IPS-20b (cell line): ENCODE results near the gene MCM8.

ENCODE experiments used
- H3K27ac ChIP-seq: one replicate; pipeline ENCODE4 v1.5.1; 2013; ENCODE audit warnings: low read length
- H3K27me3 ChIP-seq: 2 replicates; pipeline ENCODE4 v1.6.1; 2013; ENCODE audit warnings: mild to moderate bottlenecking, low read length, inconsistent platforms; ENCODE audit not compliant: insufficient read depth
- H3K36me3 ChIP-seq: 2 replicates; pipeline ENCODE4 v1.6.1; 2013; ENCODE audit warnings: low read depth, mild to moderate bottlenecking, inconsistent platforms, low read length, moderate library complexity; ENCODE audit not compliant: insufficient read depth
- H3K4me1 ChIP-seq: 2 replicates; pipeline ENCODE4 v1.6.1; 2013; ENCODE audit warnings: mild to moderate bottlenecking, control low read depth, inconsistent platforms, low read length, moderate library complexity; ENCODE audit not compliant: insufficient read depth
- H3K4me3 ChIP-seq: 2 replicates; pipeline ENCODE4 v1.5.1; 2013; ENCODE audit warnings: mild to moderate bottlenecking, low read length, inconsistent platforms
- H3K9ac ChIP-seq: 2 replicates; pipeline ENCODE4 v1.6.1; 2013; ENCODE audit warnings: low read depth, mild to moderate bottlenecking, inconsistent platforms, low read length, moderate library complexity
- H3K9me3 ChIP-seq: 2 replicates; pipeline ENCODE4 v1.6.1; 2013; ENCODE audit warnings: mild to moderate bottlenecking, low read depth, low read length, inconsistent platforms; ENCODE audit not compliant: insufficient read depth

The MCM8 gene

GRCh38 chr20:6007529-6008103, 57.2 kb downstream of the MCM8 start:
- Histone ChIP-seq H3K9me3 (no peaks in the 10 kb centered on the region), H3K36me3 (peaks cover 31% of the 10 kb centered on the region), H3K4me3 (peak overlapping the region; percentile 96), H3K27ac (no peak overlapping the region), H3K27me3 (no peaks in the 10 kb centered on the region), H3K4me1 (peaks cover 6% of the 10 kb centered on the region; the same call in 1 of the 2 replicates), H3K9ac (peak overlapping the region; percentile 85; the same call in 1 of the 2 replicates)

- Histone ChIP-seq H3K9ac (no peak overlapping the region), H3K9me3 (no peaks in the 10 kb centered on the region), H3K27ac (no peak overlapping the region), H3K27me3 (no peaks in the 10 kb centered on the region), H3K4me1 (peaks cover 6% of the 10 kb centered on the region; the same call in 1 of the 2 replicates), H3K36me3 (peaks cover 34% of the 10 kb centered on the region), H3K4me3 (peak overlapping the region; percentile 96; the same call in 1 of the 2 replicates)
Measured at GRCh38 chr20:6008254-6008653, 57.8 kb downstream of the MCM8 start.

GRCh38 chr20:6012179-6012578, 61.7 kb downstream of the MCM8 start:
- Histone ChIP-seq H3K4me1 (peaks cover 4% of the 10 kb centered on the region; the same call in 1 of the 2 replicates), H3K36me3 (peaks cover 71% of the 10 kb centered on the region), H3K27ac (no peak overlapping the region), H3K9me3 (no peaks in the 10 kb centered on the region), H3K27me3 (no peaks in the 10 kb centered on the region), H3K4me3 (no peak overlapping the region), H3K9ac (no peak overlapping the region)

DNA sequence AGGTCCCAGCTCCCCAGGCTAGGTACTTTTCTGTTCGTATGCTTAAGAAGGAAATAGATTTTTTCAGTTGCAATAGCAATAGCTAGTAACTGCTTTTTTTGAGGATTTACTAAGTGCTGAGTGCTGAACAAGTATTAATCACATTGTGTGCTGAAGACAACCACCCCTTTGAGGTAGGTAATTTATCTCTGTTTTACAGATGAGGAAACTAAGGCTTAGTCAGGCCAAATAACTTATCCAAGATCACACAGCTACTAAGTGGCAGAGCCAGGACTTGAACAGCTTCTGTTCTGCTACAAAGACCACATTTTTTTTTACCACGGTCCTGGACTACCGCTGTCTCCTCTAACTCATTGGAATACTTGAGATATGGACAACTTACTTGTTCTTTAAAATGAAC, 63.6 kb downstream of the MCM8 start:
- no peak overlapping the region for H3K4me3 ChIP-seq
- peaks cover 80% of the 10 kb centered on the region for H3K36me3 ChIP-seq

DNA sequence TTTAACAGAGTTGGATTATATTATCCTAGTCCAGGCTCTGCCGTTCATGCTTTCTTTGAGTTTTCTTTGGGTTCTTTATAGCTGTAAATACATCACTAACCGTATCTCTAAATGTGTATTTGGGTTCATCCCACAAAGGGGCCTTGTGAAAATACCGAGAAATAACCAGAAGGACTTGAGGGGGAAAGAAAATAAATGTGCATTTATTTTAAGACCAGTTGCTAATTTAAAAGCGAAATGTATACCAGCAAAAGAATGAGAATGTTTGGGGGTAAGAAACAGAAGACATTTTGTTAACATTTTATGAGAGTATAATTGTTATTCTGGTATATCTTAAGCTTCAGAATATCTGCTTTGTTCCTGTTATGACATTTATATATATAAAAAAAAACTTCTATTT, 64.5 kb downstream of the MCM8 start:
- no peaks in the 10 kb centered on the region for H3K4me1 ChIP-seq
- no peak overlapping the region for H3K9ac ChIP-seq
- H3K36me3 ChIP-seq: peaks cover 76% of the 10 kb centered on the region
- no peaks in the 10 kb centered on the region for H3K27me3 ChIP-seq
- no peak overlapping the region for H3K4me3 ChIP-seq
- H3K9me3 ChIP-seq: no peaks in the 10 kb centered on the region
- H3K27ac ChIP-seq: no peak overlapping the region

More for the DNA sequence above, 63.6 kb downstream of the MCM8 start:
- Histone ChIP-seq H3K9me3 (no peaks in the 10 kb centered on the region), H3K9ac (no peak overlapping the region), H3K4me1 (no peaks in the 10 kb centered on the region), H3K27ac (no peak overlapping the region), H3K27me3 (no peaks in the 10 kb centered on the region)

DNA sequence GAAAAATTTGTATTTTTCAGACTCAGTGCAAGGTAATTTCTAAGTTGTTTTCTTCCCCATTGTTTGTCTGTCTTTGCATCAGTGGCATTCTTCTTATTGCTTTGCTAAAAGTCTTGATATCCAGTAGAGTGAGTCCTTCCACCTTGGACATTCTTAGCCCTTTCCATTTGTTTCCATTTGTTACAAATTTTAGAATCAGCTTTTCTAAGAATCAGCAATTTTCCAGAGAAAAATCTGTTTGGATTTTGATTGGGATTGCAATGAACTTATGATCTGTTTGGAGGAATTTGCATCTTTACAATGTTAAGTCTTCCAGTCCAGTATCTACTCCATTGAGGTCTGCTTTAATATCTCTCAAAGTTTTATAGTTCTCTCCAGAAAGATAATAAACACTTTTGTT, 67.0 kb downstream of the MCM8 start:
- no peaks in the 10 kb centered on the region for H3K4me1 ChIP-seq
- peaks cover 54% of the 10 kb centered on the region for H3K36me3 ChIP-seq
- no peaks in the 10 kb centered on the region for H3K9me3 ChIP-seq
- H3K9ac ChIP-seq: no peak overlapping the region
- H3K4me3 ChIP-seq: no peak overlapping the region
- no peak overlapping the region for H3K27ac ChIP-seq
- H3K27me3 ChIP-seq: no peaks in the 10 kb centered on the region

- no peaks in the 10 kb centered on the region for H3K27me3 ChIP-seq
- peaks cover 54% of the 10 kb centered on the region for H3K36me3 ChIP-seq
- no peaks in the 10 kb centered on the region for H3K4me1 ChIP-seq
- H3K9ac ChIP-seq: no peak overlapping the region
- no peaks in the 10 kb centered on the region for H3K9me3 ChIP-seq
- H3K27ac ChIP-seq: no peak overlapping the region
- no peak overlapping the region for H3K4me3 ChIP-seq
Measured at GRCh38 chr20:6017880-6018279, 67.4 kb downstream of the MCM8 start.

DNA sequence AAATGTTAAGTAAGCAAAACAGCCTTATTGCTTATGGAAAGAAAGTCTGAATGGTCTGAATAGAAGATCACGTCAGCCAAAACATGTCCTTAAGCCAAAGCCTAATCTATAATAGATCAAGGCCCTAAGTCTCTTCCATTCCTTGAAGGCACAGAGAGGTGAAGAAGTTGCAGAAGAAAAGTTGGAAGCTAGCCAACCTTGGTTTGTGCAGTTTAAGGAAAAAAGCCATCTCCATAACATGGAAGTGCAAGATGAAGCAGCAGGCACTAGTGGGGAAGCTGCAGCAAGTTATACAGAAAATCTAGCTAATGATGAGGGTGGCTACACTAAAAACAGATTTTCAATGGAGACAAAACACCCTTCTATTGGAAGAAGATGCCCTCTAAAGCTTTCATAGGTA, 74.3 kb downstream of the MCM8 start:
- Histone ChIP-seq H3K27ac (no peak overlapping the region), H3K4me1 (no peaks in the 10 kb centered on the region), H3K9ac (no peak overlapping the region), H3K36me3 (peaks cover 39% of the 10 kb centered on the region), H3K4me3 (no peak overlapping the region), H3K9me3 (no peaks in the 10 kb centered on the region; the same call in 1 of the 2 replicates), H3K27me3 (no peaks in the 10 kb centered on the region)

GRCh38 chr20:6026051-6026450, 75.6 kb downstream of the MCM8 start:
- Histone ChIP-seq H3K9me3 (no peaks in the 10 kb centered on the region; the same call in 1 of the 2 replicates), H3K9ac (no peak overlapping the region), H3K27ac (no peak overlapping the region), H3K4me3 (no peak overlapping the region), H3K27me3 (no peaks in the 10 kb centered on the region), H3K36me3 (peaks cover 39% of the 10 kb centered on the region), H3K4me1 (no peaks in the 10 kb centered on the region)

GRCh38 chr20:6028818-6029217, 78.4 kb downstream of the MCM8 start:
- H3K27me3 ChIP-seq: no peaks in the 10 kb centered on the region
- no peaks in the 10 kb centered on the region for H3K4me1 ChIP-seq
- H3K9me3 ChIP-seq: no peaks in the 10 kb centered on the region; the same call in 1 of the 2 replicates
- H3K27ac ChIP-seq: no peak overlapping the region
- no peak overlapping the region for H3K4me3 ChIP-seq
- no peak overlapping the region for H3K9ac ChIP-seq
- peaks cover 32% of the 10 kb centered on the region for H3K36me3 ChIP-seq

- Histone ChIP-seq H3K4me3 (no peak overlapping the region), H3K9me3 (no peaks in the 10 kb centered on the region; the same call in 1 of the 2 replicates), H3K9ac (no peak overlapping the region), H3K4me1 (no peaks in the 10 kb centered on the region), H3K27ac (no peak overlapping the region), H3K36me3 (peaks cover 32% of the 10 kb centered on the region), H3K27me3 (no peaks in the 10 kb centered on the region)
Measured at GRCh38 chr20:6029538-6029937, 79.1 kb downstream of the MCM8 start.

DNA sequence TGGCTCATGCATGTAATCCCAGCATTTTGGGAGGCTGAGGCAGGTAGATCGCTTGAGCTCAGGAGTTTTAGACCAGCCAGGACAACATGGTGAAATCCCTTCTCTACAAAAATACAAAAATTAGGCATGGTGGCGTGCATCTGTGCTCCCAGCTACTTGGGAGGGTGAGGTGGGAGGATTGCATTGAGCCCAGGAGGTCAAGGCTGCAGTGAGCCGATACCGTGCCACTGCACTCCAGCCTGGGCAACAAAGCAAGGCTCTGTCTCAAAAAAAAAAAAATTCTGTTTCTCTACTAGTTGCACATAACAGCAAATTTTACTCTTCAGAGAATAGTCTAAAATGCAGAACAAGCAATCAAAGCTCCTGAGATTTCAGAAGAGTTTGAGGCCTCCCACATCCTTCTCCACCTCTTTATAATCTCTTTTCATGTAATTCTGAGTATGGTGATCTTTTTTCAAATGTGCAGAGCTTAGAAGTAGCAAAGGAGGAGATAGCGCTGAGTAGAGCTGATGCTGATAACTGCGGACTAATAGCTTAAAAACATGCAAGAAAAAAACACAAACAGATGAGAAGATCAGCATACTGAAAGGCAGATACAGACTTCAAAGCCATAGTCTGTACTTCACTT, 80.1 kb downstream of the MCM8 start:
- Histone ChIP-seq H3K27ac (no peak overlapping the region), H3K27me3 (no peaks in the 10 kb centered on the region), H3K36me3 (peaks cover 32% of the 10 kb centered on the region), H3K9ac (no peak overlapping the region), H3K4me3 (no peak overlapping the region), H3K9me3 (no peaks in the 10 kb centered on the region), H3K4me1 (no peaks in the 10 kb centered on the region)
